CD4-positive, alpha-beta T cell treated with Interleukin-12 subunit alpha and Interleukin-12 subunit beta, for 1 hour (primary cell): Measurements from ENCODE around the gene NMNAT2.
"Not testable (repeated sequence)": the region's sequence is repeated elsewhere in the genome, so short reads cannot be mapped to it uniquely, and the experiment has no call there.

Experiments
- DNase-seq: peaks from one replicate; pipeline ENCODE4 v3.0.0-alpha.2; 2020

NMNAT2 gene

GRCh38 chr1:183282101-183282855, 135.9 kb downstream of the NMNAT2 start:
- no peak for DNase-seq

- DNase-seq: peak; percentile 60
Measured at GRCh38 chr1:183281553-183282091, 136.6 kb downstream of the NMNAT2 start.

DNA sequence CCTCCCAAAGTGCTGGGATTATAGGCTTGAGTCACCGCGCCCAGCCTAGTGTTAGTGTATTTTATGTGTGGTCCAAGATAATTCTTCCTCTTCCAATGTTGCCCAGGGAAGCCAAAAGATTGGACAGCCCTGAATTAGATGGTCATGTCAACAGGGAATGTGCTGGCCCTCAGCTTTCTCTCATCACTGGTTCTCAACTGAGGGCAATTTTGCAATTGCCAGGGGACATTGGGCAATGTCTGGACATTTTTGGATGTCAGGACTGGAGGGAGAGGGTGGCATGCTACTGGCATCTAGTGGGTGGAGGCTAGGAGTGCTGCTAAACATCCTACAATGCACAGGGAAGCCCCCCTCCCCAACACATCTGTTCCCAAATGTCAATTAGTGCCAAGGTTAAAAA, 137.1 kb downstream of the NMNAT2 start:
- DNase-seq: no peak

DNA sequence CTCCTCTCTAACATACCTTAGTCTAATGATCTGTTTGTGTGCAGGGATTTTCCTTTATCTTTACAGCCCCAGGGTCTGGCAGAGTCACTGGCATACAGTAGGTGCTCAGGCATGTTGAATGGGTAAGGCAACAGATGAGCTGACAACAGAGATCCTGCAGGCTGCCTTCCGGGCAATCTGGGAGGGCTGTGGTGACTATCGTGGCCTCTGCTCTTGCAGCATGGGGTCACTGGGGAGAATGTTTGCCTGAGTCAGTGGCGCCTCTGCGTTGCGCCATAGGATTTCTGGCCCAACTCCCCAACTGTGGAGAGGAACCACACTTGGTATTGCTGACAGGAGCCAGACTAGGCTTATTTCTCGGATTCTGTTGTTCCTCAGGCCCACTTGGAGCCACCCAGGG, 138.3 kb downstream of the NMNAT2 start:
- DNase-seq: no peak

- no peak for DNase-seq
Measured at GRCh38 chr1:183278739-183279591, 139.2 kb downstream of the NMNAT2 start.

GRCh38 chr1:183277821-183278738, 140.1 kb downstream of the NMNAT2 start:
- no peak for DNase-seq

GRCh38 chr1:183276386-183277080, 141.6 kb downstream of the NMNAT2 start:
- DNase-seq: no peak

GRCh38 chr1:183275322-183275721, 142.9 kb downstream of the NMNAT2 start:
- no peak for DNase-seq

DNA sequence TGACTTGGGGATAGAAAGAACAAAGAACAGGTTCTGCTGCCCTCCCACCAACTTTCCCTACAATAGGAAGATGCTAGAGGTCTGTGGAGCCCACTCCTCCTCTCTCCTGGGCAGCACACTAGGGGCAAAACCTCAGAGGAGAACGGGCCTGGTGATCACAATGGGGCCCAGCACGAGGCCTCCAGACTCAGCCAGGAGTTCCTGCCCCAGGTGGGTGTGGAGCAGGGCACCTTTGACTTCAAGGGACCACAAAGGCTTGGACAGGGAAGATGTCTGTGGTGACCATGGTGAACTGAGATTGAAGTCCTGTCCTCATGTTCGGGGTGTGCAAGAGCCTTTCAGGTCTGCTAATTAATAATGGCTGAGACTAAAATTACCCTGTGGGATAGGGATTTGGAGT, 143.3 kb downstream of the NMNAT2 start:
- DNase-seq: no peak

- DNase-seq: not testable (repeated sequence)
Measured at GRCh38 chr1:183273984-183274383, 144.2 kb downstream of the NMNAT2 start.

GRCh38 chr1:183273300-183273699, 144.9 kb downstream of the NMNAT2 start:
- no peak for DNase-seq

DNA sequence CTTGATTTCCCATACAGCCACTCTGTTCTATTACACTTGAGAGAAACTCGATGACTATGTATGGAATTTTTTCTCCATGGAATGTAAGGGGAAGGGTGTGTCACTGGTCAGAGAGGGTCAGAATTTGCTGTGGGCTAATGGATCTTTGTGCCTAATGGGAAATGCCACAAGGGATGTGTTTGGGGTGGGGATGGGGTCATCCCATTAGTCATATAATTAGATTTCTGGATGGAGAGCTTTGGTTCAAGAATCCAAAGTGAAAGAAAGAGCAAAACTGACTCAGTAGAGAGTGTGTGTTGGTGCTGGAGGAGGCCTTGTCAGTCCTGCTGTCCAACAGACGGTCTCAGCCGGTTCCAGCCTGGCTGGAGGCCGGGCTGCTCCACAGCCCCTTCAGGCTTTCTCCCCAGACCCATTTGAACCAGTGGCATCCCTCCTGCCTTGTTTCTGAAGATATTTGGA, 145.8 kb downstream of the NMNAT2 start:
- no peak for DNase-seq

GRCh38 chr1:183270541-183271141, 147.5 kb downstream of the NMNAT2 start:
- DNase-seq: no peak

DNA sequence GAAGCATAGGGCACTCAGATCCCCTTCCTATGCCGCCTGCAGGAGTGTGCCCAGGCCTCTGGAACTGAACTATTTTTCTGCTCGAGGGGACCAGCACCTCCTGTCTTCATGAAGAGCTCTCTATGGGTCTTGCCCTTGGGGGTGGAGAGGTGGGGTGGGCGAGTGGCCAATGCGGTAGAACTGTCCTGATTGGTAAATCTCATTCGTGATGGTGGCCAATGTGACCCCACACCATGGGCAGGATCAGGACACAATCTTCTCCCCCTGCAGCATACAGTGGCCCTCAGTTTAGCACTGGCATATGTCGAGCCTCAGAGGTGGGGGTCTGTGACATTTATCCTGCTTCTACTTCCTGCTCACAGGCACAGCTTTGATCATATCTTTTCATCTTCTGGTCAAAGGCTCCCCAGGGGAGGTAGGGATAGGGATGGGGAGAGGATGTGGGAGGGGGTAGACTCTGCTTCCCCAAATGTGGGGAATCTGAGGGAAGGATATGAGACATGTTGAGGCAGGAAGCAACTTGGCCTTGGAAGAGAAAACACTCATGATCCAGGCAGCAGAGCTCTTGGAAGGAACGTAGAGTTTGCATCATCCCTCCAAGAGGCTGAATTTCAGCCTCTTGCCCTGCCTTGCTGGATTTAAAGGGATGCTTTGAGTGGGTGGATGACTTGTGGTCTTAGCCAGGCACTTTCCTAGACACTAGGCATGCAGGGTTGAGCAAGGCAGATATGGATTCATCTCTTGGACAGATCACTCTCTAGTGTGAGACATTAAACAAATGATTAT, 150.3 kb downstream of the NMNAT2 start:
- no peak for DNase-seq

GRCh38 chr1:183263886-183264602, 154.1 kb downstream of the NMNAT2 start:
- no peak for DNase-seq

GRCh38 chr1:183262628-183263200, 155.5 kb downstream of the NMNAT2 start:
- DNase-seq: no peak

- DNase-seq: no peak
Measured at GRCh38 chr1:183259924-183260323, 158.3 kb downstream of the NMNAT2 start.

- DNase-seq: no peak
Measured at GRCh38 chr1:183255073-183255472, 163.1 kb downstream of the NMNAT2 start.

DNA sequence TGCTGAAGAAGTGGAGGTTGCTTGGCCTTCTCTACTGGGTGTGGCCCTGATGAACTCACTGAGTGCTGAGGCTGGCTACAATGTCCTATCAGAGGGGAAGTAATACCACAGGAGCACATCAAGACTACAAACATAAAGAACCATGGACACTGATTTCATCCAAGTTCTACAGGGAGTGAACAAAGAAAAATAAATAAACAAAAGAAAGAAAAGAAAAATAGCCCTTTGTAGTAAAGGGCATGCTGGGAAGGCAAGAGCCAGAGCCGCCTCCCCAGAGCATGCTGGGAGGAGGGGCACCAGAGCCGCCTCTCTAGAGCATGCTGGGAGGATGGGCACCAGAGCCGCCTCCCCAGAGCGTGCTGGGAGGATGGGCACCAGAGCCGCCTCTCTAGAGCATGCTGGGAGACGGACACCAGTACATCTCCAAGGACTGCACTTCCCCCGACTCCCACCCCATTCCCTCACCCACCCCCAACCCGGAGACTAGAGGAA, 166.2 kb downstream of the NMNAT2 start:
- no peak for DNase-seq
